Fibroblast of the aortic adventitia (primary cell): ENCODE measurements around the gene STING1. TPM values are rescaled to one million over a fixed set of nuclear protein-coding genes. Genes with fewer than 3 reads are reported as not detected.
"Not testable (repeated sequence)": the region's sequence is repeated elsewhere in the genome, so short reads cannot be mapped to it uniquely, and the experiment has no call there.

Experiments used
- DNase-seq: peaks from one replicate; pipeline ENCODE4 v3.0.0-alpha.2; 2010; ENCODE audit warnings: low read depth
- H3K4me3 ChIP-seq: 2 replicates; pipeline ENCODE4 v1.5.1; 2011; ENCODE audit warnings: low read depth, mild to moderate bottlenecking, control low read depth, low read length, moderate library complexity
- CTCF ChIP-seq: IDR thresholded peaks from 2 replicates; pipeline ENCODE4 v1.5.1; 2011; ENCODE audit warnings: mild to moderate bottlenecking, low read length, control low read depth, inconsistent platforms; ENCODE audit not compliant: insufficient read depth
- total RNA-seq: library from RNA; depleted of rRNA; stranded (reverse); fragments of >200 nt; gene quantifications from 2 replicates; pipeline ENCODE4 v1.2.3, GENCODE V29; 2012; ENCODE audit warnings: low replicate concordance

The STING1 gene
- total RNA-seq, 1 donor = 42.1 TPM

GRCh38 chr5:139492700-139493192, 10.2 kb upstream of the STING1 start:
- H3K4me3 ChIP-seq = no peak overlapping the region
- DNase-seq = peak; percentile 69
- TF ChIP-seq CTCF = no peak

- DNase-seq = no peak
- H3K4me3 ChIP-seq = no peak overlapping the region
These were observed 5.7 kb upstream of the STING1 start for GRCh38 chr5:139488260-139488659.

GRCh38 chr5:139486201-139486600, 3.6 kb upstream of the STING1 start:
- no peak overlapping the region for H3K4me3 ChIP-seq
- TF ChIP-seq CTCF = no peak
- DNase-seq = no peak

More at GRCh38 chr5:139488260-139488659, 5.7 kb upstream of the STING1 start:
- no peak for TF ChIP-seq CTCF

GRCh38 chr5:139482890-139483208, 291 bp upstream of the STING1 start:
- DNase-seq = not testable (repeated sequence)
- H3K4me3 ChIP-seq = peak overlapping the region; percentile 87

- peak; percentile 45 for TF ChIP-seq CTCF
- DNase-seq = peak; percentile 58
- H3K4me3 ChIP-seq = peak overlapping the region; percentile 87
These were observed 943 bp downstream of the STING1 start for GRCh38 chr5:139481580-139482049.

- peak; percentile 59 for DNase-seq
- H3K4me3 ChIP-seq = peak overlapping the region; percentile 87
- TF ChIP-seq CTCF = no peak
These were observed 1.4 kb downstream of the STING1 start for GRCh38 chr5:139481122-139481533.

GRCh38 chr5:139479729-139480128, 2.8 kb downstream of the STING1 start:
- not testable (repeated sequence) for DNase-seq, H3K4me3 ChIP-seq

- not testable (repeated sequence) for H3K4me3 ChIP-seq, DNase-seq
These were observed 3.7 kb downstream of the STING1 start for GRCh38 chr5:139478657-139479423.
